ENCODE measurements around the gene PRDM15. TPM values are rescaled to one million over a fixed set of nuclear protein-coding genes. Genes with fewer than 3 reads are reported as not detected.

The PRDM15 gene
- total RNA-seq, 1 experiment from 2014 or later: 10.4 TPM

GRCh38 chr21:41821081-41821755 lies 57.9 kb downstream of the PRDM15 start:
- intact Hi-C loops (cut with micrococcal nuclease; ENCODE audit: unreplicated experiment): no loop called here
- no TSS peak for BruUV-seq (replicated peaks)
- Mint-ChIP-seq H3K4me3 (ENCODE audit: low read depth, unreplicated experiment) (no peak overlapping the region), H3K9me3 (ENCODE audit: low read depth, unreplicated experiment) (no peaks in the 10 kb centered on the region), H3K27me3 (ENCODE audit: unreplicated experiment) (no peaks in the 10 kb centered on the region), H3K36me3 (ENCODE audit: insufficient read depth, unreplicated experiment) (peaks cover 5% of the 10 kb centered on the region), H3K4me1 (ENCODE audit: low read depth, unreplicated experiment) (no peaks in the 10 kb centered on the region), H3K27ac (ENCODE audit: unreplicated experiment) (no peak overlapping the region)
- no peak for DNase-seq
- no peak for TF ChIP-seq CTCF (IDR thresholded peaks at IDR 0.05; ENCODE audit: unreplicated experiment)
- CTCF ChIA-PET: no interaction called here

GRCh38 chr21:41820384-41821080 lies 58.6 kb downstream of the PRDM15 start:
- Mint-ChIP-seq H3K36me3 (ENCODE audit: insufficient read depth, unreplicated experiment) (peaks cover 5% of the 10 kb centered on the region), H3K4me3 (ENCODE audit: low read depth, unreplicated experiment) (no peak overlapping the region), H3K4me1 (ENCODE audit: low read depth, unreplicated experiment) (no peaks in the 10 kb centered on the region), H3K27me3 (ENCODE audit: unreplicated experiment) (no peaks in the 10 kb centered on the region), H3K9me3 (ENCODE audit: low read depth, unreplicated experiment) (no peaks in the 10 kb centered on the region), H3K27ac (ENCODE audit: unreplicated experiment) (no peak overlapping the region)
- no peak for TF ChIP-seq CTCF (IDR thresholded peaks at IDR 0.05; ENCODE audit: unreplicated experiment)
- intact Hi-C loops (cut with micrococcal nuclease; ENCODE audit: unreplicated experiment): no loop called here
- CTCF ChIA-PET: no interaction called here
- no TSS peak for BruUV-seq (replicated peaks)
- DNase-seq: no peak

GRCh38 chr21:41819856-41820281 lies 59.3 kb downstream of the PRDM15 start:
- TF ChIP-seq CTCF (IDR thresholded peaks at IDR 0.05; ENCODE audit: unreplicated experiment): no peak
- intact Hi-C loops (cut with micrococcal nuclease; ENCODE audit: unreplicated experiment): no loop called here
- no TSS peak for BruUV-seq (replicated peaks)
- Mint-ChIP-seq H3K36me3 (ENCODE audit: insufficient read depth, unreplicated experiment) (peaks cover 5% of the 10 kb centered on the region), H3K9me3 (ENCODE audit: low read depth, unreplicated experiment) (no peaks in the 10 kb centered on the region), H3K4me1 (ENCODE audit: low read depth, unreplicated experiment) (no peaks in the 10 kb centered on the region), H3K27me3 (ENCODE audit: unreplicated experiment) (no peaks in the 10 kb centered on the region), H3K4me3 (ENCODE audit: low read depth, unreplicated experiment) (no peak overlapping the region), H3K27ac (ENCODE audit: unreplicated experiment) (no peak overlapping the region)
- CTCF ChIA-PET: no interaction called here
- DNase-seq: no peak

- Mint-ChIP-seq H3K27ac (ENCODE audit: unreplicated experiment) (no peak overlapping the region), H3K4me1 (ENCODE audit: low read depth, unreplicated experiment) (no peaks in the 10 kb centered on the region), H3K4me3 (ENCODE audit: low read depth, unreplicated experiment) (no peak overlapping the region), H3K27me3 (ENCODE audit: unreplicated experiment) (no peaks in the 10 kb centered on the region), H3K9me3 (ENCODE audit: low read depth, unreplicated experiment) (no peaks in the 10 kb centered on the region), H3K36me3 (ENCODE audit: insufficient read depth, unreplicated experiment) (peaks cover 5% of the 10 kb centered on the region)
- no peak for TF ChIP-seq CTCF (IDR thresholded peaks at IDR 0.05; ENCODE audit: unreplicated experiment)
- intact Hi-C loops (cut with micrococcal nuclease; ENCODE audit: unreplicated experiment): no loop called here
- no TSS peak for BruUV-seq (replicated peaks)
- CTCF ChIA-PET: no interaction called here
- no peak for DNase-seq
These were observed 59.8 kb downstream of the PRDM15 start for GRCh38 chr21:41819236-41819855.

All from Calu3 (cell line).